Brain microvascular endothelial cell (primary cell): ENCODE results near the gene PCID2.

ENCODE experiments used
- DNase-seq: peaks from one replicate; pipeline ENCODE4 v3.0.0-alpha.2; 2020
- H3K27ac ChIP-seq: fragments of 250-450 bp; sonication (Bioruptor Pico); 2 replicates; pipeline ENCODE4 v1.5.1; 2020; ENCODE audit warnings: mild to moderate bottlenecking, moderate library complexity
- H3K27me3 ChIP-seq: fragments of 250-450 bp; sonication (Bioruptor Pico); replicated peaks from 2 replicates; pipeline ENCODE4 v1.5.1; 2020; ENCODE audit warnings: mild to moderate bottlenecking
- H3K36me3 ChIP-seq: fragments of 250-450 bp; sonication (Bioruptor Pico); replicated peaks from 2 replicates; pipeline ENCODE4 v1.5.1; 2020; ENCODE audit warnings: mild to moderate bottlenecking
- H3K4me3 ChIP-seq: 2 replicates; pipeline ENCODE4 v1.5.1; 2011; ENCODE audit warnings: low read depth, mild to moderate bottlenecking, control low read depth, low read length, moderate library complexity
- CTCF ChIP-seq: IDR thresholded peaks from 2 replicates; pipeline ENCODE4 v1.5.1; 2011; ENCODE audit warnings: low read depth, mild to moderate bottlenecking, moderate library complexity, low read length, control low read depth, inconsistent platforms; ENCODE audit errors: missing control alignments
- in situ Hi-C: cut with HindIII; loops from 2 replicates; pipeline ENCODE4 v1.10.0; 2017; ENCODE audit warnings: low sequenced_read_pairs, low pct_ligation_motif_present

The PCID2 gene

GRCh38 chr13:113140677-113141600 lies 67.5 kb downstream of the PCID2 start:
- peaks cover 4% of the 10 kb centered on the region for H3K27me3 ChIP-seq
- H3K27ac ChIP-seq = no peak overlapping the region
- in situ Hi-C loops = no loop called here
- H3K4me3 ChIP-seq = no peak overlapping the region
- DNase-seq = no peak
- no peaks in the 10 kb centered on the region for H3K36me3 ChIP-seq
- TF ChIP-seq CTCF = no peak

DNA sequence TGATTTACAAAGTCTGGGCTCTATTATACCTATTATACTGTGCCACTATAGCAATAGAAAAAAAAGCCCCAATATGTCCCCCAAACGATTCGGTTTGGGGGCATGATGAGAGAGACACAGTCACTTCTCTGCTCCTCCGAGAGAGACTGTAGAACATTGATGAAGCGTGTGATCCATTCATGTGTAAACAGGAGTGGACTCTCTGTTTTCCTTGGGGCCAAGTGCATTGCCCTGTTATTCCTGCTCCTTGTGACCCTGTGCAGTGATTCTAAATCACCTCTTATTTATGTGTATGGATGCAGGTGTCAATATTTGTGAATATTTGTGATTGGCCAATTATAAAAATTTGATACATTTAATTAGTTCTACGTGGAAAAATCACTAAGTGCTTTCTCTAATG lies 68.9 kb downstream of the PCID2 start:
- DNase-seq = no peak
- H3K4me3 ChIP-seq = no peak overlapping the region
- no peak overlapping the region for H3K27ac ChIP-seq
- in situ Hi-C loops = no loop called here
- TF ChIP-seq CTCF = no peak
- peaks cover 4% of the 10 kb centered on the region for H3K27me3 ChIP-seq
- H3K36me3 ChIP-seq = no peaks in the 10 kb centered on the region

GRCh38 chr13:113138792-113139551 lies 69.5 kb downstream of the PCID2 start:
- Histone ChIP-seq H3K4me3 (no peak overlapping the region), H3K27ac (no peak overlapping the region), H3K36me3 (no peaks in the 10 kb centered on the region), H3K27me3 (peaks cover 1% of the 10 kb centered on the region)
- DNase-seq = no peak
- TF ChIP-seq CTCF = no peak
- in situ Hi-C loops = no loop called here

- H3K27ac ChIP-seq = no peak overlapping the region
- TF ChIP-seq CTCF = no peak
- in situ Hi-C loops = no loop called here
- no peaks in the 10 kb centered on the region for H3K27me3 ChIP-seq
- no peak overlapping the region for H3K4me3 ChIP-seq
- DNase-seq = no peak
- H3K36me3 ChIP-seq = no peaks in the 10 kb centered on the region
These were observed 70.7 kb downstream of the PCID2 start for GRCh38 chr13:113137691-113138298.

DNA sequence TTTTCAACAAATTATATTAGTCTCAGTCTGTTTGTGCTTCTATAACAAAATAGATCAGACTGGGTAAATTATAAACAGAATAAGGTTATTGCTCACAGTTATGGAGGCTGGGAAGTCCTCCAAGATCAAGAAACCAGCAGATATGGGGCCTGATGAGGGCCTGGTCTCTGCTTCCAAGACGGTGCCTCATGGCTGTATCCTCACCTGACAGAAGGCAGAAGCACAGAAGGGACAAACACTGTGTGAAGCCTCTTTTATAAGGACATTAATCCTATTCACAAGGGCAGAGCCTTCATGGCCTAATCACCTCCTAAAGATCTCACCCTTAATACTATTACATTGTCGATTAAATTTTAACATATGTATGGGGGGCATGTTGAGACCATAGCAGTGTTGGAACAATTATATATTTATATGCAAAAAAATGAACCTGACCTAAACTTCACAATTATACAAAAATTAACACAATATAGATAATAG lies 73.1 kb downstream of the PCID2 start:
- H3K4me3 ChIP-seq = no peak overlapping the region
- in situ Hi-C loops = no loop called here
- no peak overlapping the region for H3K27ac ChIP-seq
- no peak for TF ChIP-seq CTCF
- H3K27me3 ChIP-seq = peaks cover 3% of the 10 kb centered on the region
- no peaks in the 10 kb centered on the region for H3K36me3 ChIP-seq
- DNase-seq = no peak
